Measurements from ENCODE around the gene SELENOP. TPM values are rescaled to one million over a fixed set of nuclear protein-coding genes. Genes with fewer than 3 reads are reported as not detected.
A peak's percentile ranks its signal among the peaks of the same experiment; 100 is the strongest.
"Not testable (repeated sequence)": the region's sequence is repeated elsewhere in the genome, so short reads cannot be mapped to it uniquely, and the experiment has no call there.

The SELENOP gene
- polyA plus RNA-seq, 2 donors: 32.2 to 63.5 TPM

- no peaks in the 10 kb centered on the region for H3K4me1 ChIP-seq (ENCODE audit: control insufficient read depth in 2 of 2, insufficient read depth in 2 of 2, low read length in 1 of 2)
- no peak overlapping the region for H3K4me3 ChIP-seq (ENCODE audit: low read depth in 1 of 2, low read length in 2 of 2)
- H3K27ac ChIP-seq (ENCODE audit: low read depth in 2 of 2, low read length in 1 of 2): no peak overlapping the region
- H3K36me3 ChIP-seq (ENCODE audit: control insufficient read depth in 2 of 2, insufficient read depth in 2 of 2, low read length in 1 of 2): no peaks in the 10 kb centered on the region
- no peaks in the 10 kb centered on the region for H3K27me3 ChIP-seq (ENCODE audit: control insufficient read depth in 1 of 2, insufficient read depth in 2 of 2, low read length in 2 of 2)
- no peaks in the 10 kb centered on the region for H3K9me3 ChIP-seq (ENCODE audit: control insufficient read depth in 2 of 2, insufficient read depth in 1 of 2, low read depth in 1 of 2, low read length in 1 of 2)
- 34 to 43% methylated on average over 2 of the region's 2 CpGs for WGBS, 2 donors
These were observed 17.0 kb upstream of the SELENOP start for GRCh38 chr5:42828671-42829070.

GRCh38 chr5:42826757-42827515 is 15.2 kb upstream of the SELENOP start:
- Histone ChIP-seq H3K27me3 (ENCODE audit: control insufficient read depth in 1 of 2, insufficient read depth in 2 of 2, low read length in 2 of 2) (no peaks in the 10 kb centered on the region), H3K4me1 (ENCODE audit: control insufficient read depth in 2 of 2, insufficient read depth in 2 of 2, low read length in 1 of 2) (no peaks in the 10 kb centered on the region), H3K27ac (ENCODE audit: low read depth in 2 of 2, low read length in 1 of 2) (no peak overlapping the region), H3K9me3 (ENCODE audit: control insufficient read depth in 2 of 2, insufficient read depth in 1 of 2, low read depth in 1 of 2, low read length in 1 of 2) (no peaks in the 10 kb centered on the region), H3K4me3 (ENCODE audit: low read depth in 1 of 2, low read length in 2 of 2) (no peak overlapping the region), H3K36me3 (ENCODE audit: control insufficient read depth in 2 of 2, insufficient read depth in 2 of 2, low read length in 1 of 2) (no peaks in the 10 kb centered on the region)
- WGBS, 2 donors: 44 to 61% methylated on average over 2 of the region's 2 CpGs

GRCh38 chr5:42825422-42826148 is 13.9 kb upstream of the SELENOP start:
- H3K36me3 ChIP-seq (ENCODE audit: control insufficient read depth in 2 of 2, insufficient read depth in 2 of 2, low read length in 1 of 2): no peaks in the 10 kb centered on the region
- H3K27me3 ChIP-seq (ENCODE audit: control insufficient read depth in 1 of 2, insufficient read depth in 2 of 2, low read length in 2 of 2): no peaks in the 10 kb centered on the region
- no peaks in the 10 kb centered on the region for H3K9me3 ChIP-seq (ENCODE audit: control insufficient read depth in 2 of 2, insufficient read depth in 1 of 2, low read depth in 1 of 2, low read length in 1 of 2)
- WGBS, 2 donors: 84 to 88% methylated on average over 9 of the region's 9 CpGs
- no peaks in the 10 kb centered on the region for H3K4me1 ChIP-seq (ENCODE audit: control insufficient read depth in 2 of 2, insufficient read depth in 2 of 2, low read length in 1 of 2)
- H3K4me3 ChIP-seq (ENCODE audit: low read depth in 1 of 2, low read length in 2 of 2): no peak overlapping the region
- H3K27ac ChIP-seq (ENCODE audit: low read depth in 2 of 2, low read length in 1 of 2): no peak overlapping the region

GRCh38 chr5:42824347-42824976 is 12.8 kb upstream of the SELENOP start:
- H3K4me1 ChIP-seq (ENCODE audit: control insufficient read depth in 2 of 2, insufficient read depth in 2 of 2, low read length in 1 of 2): no peaks in the 10 kb centered on the region
- no peaks in the 10 kb centered on the region for H3K9me3 ChIP-seq (ENCODE audit: control insufficient read depth in 2 of 2, insufficient read depth in 1 of 2, low read depth in 1 of 2, low read length in 1 of 2)
- no peaks in the 10 kb centered on the region for H3K27me3 ChIP-seq (ENCODE audit: control insufficient read depth in 1 of 2, insufficient read depth in 2 of 2, low read length in 2 of 2)
- H3K36me3 ChIP-seq (ENCODE audit: control insufficient read depth in 2 of 2, insufficient read depth in 2 of 2, low read length in 1 of 2): no peaks in the 10 kb centered on the region
- 52 to 80% methylated on average over 7 of the region's 7 CpGs for WGBS, 2 donors
- no peak overlapping the region for H3K4me3 ChIP-seq (ENCODE audit: low read depth in 1 of 2, low read length in 2 of 2)
- H3K27ac ChIP-seq (ENCODE audit: low read depth in 2 of 2, low read length in 1 of 2): no peak overlapping the region

- 71 to 79% methylated on average over 2 of the region's 2 CpGs for WGBS, 2 donors
- Histone ChIP-seq H3K4me3 (ENCODE audit: low read depth in 1 of 2, low read length in 2 of 2) (no peak overlapping the region), H3K4me1 (ENCODE audit: control insufficient read depth in 2 of 2, insufficient read depth in 2 of 2, low read length in 1 of 2) (no peaks in the 10 kb centered on the region), H3K27me3 (ENCODE audit: control insufficient read depth in 1 of 2, insufficient read depth in 2 of 2, low read length in 2 of 2) (no peaks in the 10 kb centered on the region), H3K27ac (ENCODE audit: low read depth in 2 of 2, low read length in 1 of 2) (no peak overlapping the region), H3K36me3 (ENCODE audit: control insufficient read depth in 2 of 2, insufficient read depth in 2 of 2, low read length in 1 of 2) (no peaks in the 10 kb centered on the region), H3K9me3 (ENCODE audit: control insufficient read depth in 2 of 2, insufficient read depth in 1 of 2, low read depth in 1 of 2, low read length in 1 of 2) (no peaks in the 10 kb centered on the region)
These were observed 10.9 kb upstream of the SELENOP start for GRCh38 chr5:42822548-42822947.

- Histone ChIP-seq H3K36me3 (ENCODE audit: control insufficient read depth in 2 of 2, insufficient read depth in 2 of 2, low read length in 1 of 2) (no peaks in the 10 kb centered on the region), H3K9me3 (ENCODE audit: control insufficient read depth in 2 of 2, insufficient read depth in 1 of 2, low read depth in 1 of 2, low read length in 1 of 2) (no peaks in the 10 kb centered on the region), H3K4me1 (ENCODE audit: control insufficient read depth in 2 of 2, insufficient read depth in 2 of 2, low read length in 1 of 2) (no peaks in the 10 kb centered on the region), H3K27ac (ENCODE audit: low read depth in 2 of 2, low read length in 1 of 2) (peak overlapping the region; percentile 4 to 56), H3K4me3 (ENCODE audit: low read depth in 1 of 2, low read length in 2 of 2) (no peak overlapping the region), H3K27me3 (ENCODE audit: control insufficient read depth in 1 of 2, insufficient read depth in 2 of 2, low read length in 2 of 2) (no peaks in the 10 kb centered on the region)
- 27 to 53% methylated on average over 2 of the region's 2 CpGs for WGBS, 2 donors
These were observed 8.1 kb upstream of the SELENOP start for GRCh38 chr5:42819745-42820144.

- not testable (repeated sequence) for H3K4me3 ChIP-seq (ENCODE audit: low read depth in 1 of 2, low read length in 2 of 2); H3K27ac ChIP-seq (ENCODE audit: low read depth in 2 of 2, low read length in 1 of 2); H3K9me3 ChIP-seq (ENCODE audit: control insufficient read depth in 2 of 2, insufficient read depth in 1 of 2, low read depth in 1 of 2, low read length in 1 of 2); H3K4me1 ChIP-seq (ENCODE audit: control insufficient read depth in 2 of 2, insufficient read depth in 2 of 2, low read length in 1 of 2); H3K36me3 ChIP-seq (ENCODE audit: control insufficient read depth in 2 of 2, insufficient read depth in 2 of 2, low read length in 1 of 2); H3K27me3 ChIP-seq (ENCODE audit: control insufficient read depth in 1 of 2, insufficient read depth in 2 of 2, low read length in 2 of 2)
- 80 to 82% methylated on average over 2 of the region's 2 CpGs for WGBS, 2 donors
These were observed 4.9 kb upstream of the SELENOP start for GRCh38 chr5:42816546-42816945.

- H3K4me3 ChIP-seq (ENCODE audit: low read depth in 1 of 2, low read length in 2 of 2): no peak overlapping the region
- H3K4me1 ChIP-seq (ENCODE audit: control insufficient read depth in 2 of 2, insufficient read depth in 2 of 2, low read length in 1 of 2): no peaks in the 10 kb centered on the region
- no peaks in the 10 kb centered on the region for H3K36me3 ChIP-seq (ENCODE audit: control insufficient read depth in 2 of 2, insufficient read depth in 2 of 2, low read length in 1 of 2)
- H3K27ac ChIP-seq (ENCODE audit: low read depth in 2 of 2, low read length in 1 of 2): peak overlapping the region; percentile 59 to 64
- 52 to 58% methylated on average over 19 of the region's 19 CpGs for WGBS, 2 donors
- no peaks in the 10 kb centered on the region for H3K9me3 ChIP-seq (ENCODE audit: control insufficient read depth in 2 of 2, insufficient read depth in 1 of 2, low read depth in 1 of 2, low read length in 1 of 2)
- no peaks in the 10 kb centered on the region for H3K27me3 ChIP-seq (ENCODE audit: control insufficient read depth in 1 of 2, insufficient read depth in 2 of 2, low read length in 2 of 2)
These were observed 1.8 kb upstream of the SELENOP start for GRCh38 chr5:42813533-42813932.

GRCh38 chr5:42812620-42813019 is 928 bp upstream of the SELENOP start:
- Histone ChIP-seq H3K9me3 (ENCODE audit: control insufficient read depth in 2 of 2, insufficient read depth in 1 of 2, low read depth in 1 of 2, low read length in 1 of 2) (no peaks in the 10 kb centered on the region), H3K27me3 (ENCODE audit: control insufficient read depth in 1 of 2, insufficient read depth in 2 of 2, low read length in 2 of 2) (no peaks in the 10 kb centered on the region), H3K36me3 (ENCODE audit: control insufficient read depth in 2 of 2, insufficient read depth in 2 of 2, low read length in 1 of 2) (no peaks in the 10 kb centered on the region), H3K27ac (ENCODE audit: low read depth in 2 of 2, low read length in 1 of 2) (no peak overlapping the region), H3K4me3 (ENCODE audit: low read depth in 1 of 2, low read length in 2 of 2) (no peak overlapping the region), H3K4me1 (ENCODE audit: control insufficient read depth in 2 of 2, insufficient read depth in 2 of 2, low read length in 1 of 2) (no peaks in the 10 kb centered on the region)
- WGBS, 2 donors: 64 to 68% methylated on average over 2 of the region's 2 CpGs

Measured in esophagus (tissue), 2 donors.